GM18502 (cell line): ENCODE results near the gene MLN.

Source experiments
- ATAC-seq: cut with Tn5 transposase; IDR thresholded peaks from one replicate; pipeline ENCODE4 v1.9.1; 2021; ENCODE audit warnings: mild to moderate bottlenecking; ENCODE audit not compliant: unreplicated experiment, poor library complexity

Gene MLN

GRCh38 chr6:33776186-33776585, 27.6 kb downstream of the MLN start:
- ATAC-seq, result no peak

GRCh38 chr6:33774774-33775173, 29.0 kb downstream of the MLN start:
- no peak for ATAC-seq

GRCh38 chr6:33772902-33773472, 30.8 kb downstream of the MLN start:
- ATAC-seq, result no peak

- ATAC-seq, result no peak
These were observed 31.5 kb downstream of the MLN start for GRCh38 chr6:33772082-33772830.

- no peak for ATAC-seq
These were observed 32.4 kb downstream of the MLN start for GRCh38 chr6:33771146-33772081.

GRCh38 chr6:33770833-33771145, 33.0 kb downstream of the MLN start:
- ATAC-seq, result no peak

- ATAC-seq, result no peak
These were observed 33.5 kb downstream of the MLN start for GRCh38 chr6:33770124-33770832.

- no peak for ATAC-seq
These were observed 34.5 kb downstream of the MLN start for GRCh38 chr6:33769248-33769821.

GRCh38 chr6:33768644-33769120, 35.1 kb downstream of the MLN start:
- ATAC-seq, result no peak

- no peak for ATAC-seq
These were observed 36.6 kb downstream of the MLN start for GRCh38 chr6:33766921-33767907.

GRCh38 chr6:33765368-33765767, 38.4 kb downstream of the MLN start:
- ATAC-seq, result no peak

GRCh38 chr6:33764036-33764435, 39.8 kb downstream of the MLN start:
- no peak for ATAC-seq

GRCh38 chr6:33763483-33763882, 40.3 kb downstream of the MLN start:
- ATAC-seq, result no peak

GRCh38 chr6:33762713-33763112, 41.1 kb downstream of the MLN start:
- ATAC-seq, result no peak

- no peak for ATAC-seq
These were observed 41.7 kb downstream of the MLN start for GRCh38 chr6:33761922-33762629.

GRCh38 chr6:33761581-33761921, 42.3 kb downstream of the MLN start:
- ATAC-seq, result no peak

- no peak for ATAC-seq
These were observed 43.7 kb downstream of the MLN start for GRCh38 chr6:33759887-33760629.

- ATAC-seq, result no peak
These were observed 45.0 kb downstream of the MLN start for GRCh38 chr6:33758815-33759216.
